ENCODE results near the gene WDR45B. TPM values are rescaled to one million over a fixed set of nuclear protein-coding genes. Genes with fewer than 3 reads are reported as not detected.

Gene WDR45B
- 67.0 and 75.7 TPM in 2 replicates for total RNA-seq

GRCh38 chr17:82648165-82648668 lies at the start of gene WDR45B:
TSS of gene WDR45B (minus strand) at chr17:82648444. CDS start at chr17:82648340, 104 bp downstream.

Other genes starting within 250 kb of the WDR45B start
- gene HEXD, start 230.1 kb downstream of the WDR45B start, total RNA-seq: 7.2 and 9.2 TPM in 2 replicates
- gene OGFOD3, start 229.9 kb downstream of the WDR45B start, total RNA-seq: 16.4 and 32.8 TPM in 2 replicates
- 50.5 and 60.0 TPM in 2 replicates for gene CYBC1, start 197.7 kb downstream of the WDR45B start, total RNA-seq
- gene NARF, start 189.7 kb downstream of the WDR45B start, total RNA-seq: 48.7 and 61.7 TPM in 2 replicates
- gene FOXK2, start 128.7 kb downstream of the WDR45B start, total RNA-seq: 30.6 and 41.6 TPM in 2 replicates
- gene RAB40B, start 50.3 kb upstream of the WDR45B start, total RNA-seq: 14.0 and 17.0 TPM in 2 replicates
- gene FN3KRP, start 68.3 kb upstream of the WDR45B start, total RNA-seq: 15.0 and 17.4 TPM in 2 replicates
- 0.99 and 1.1 TPM in 2 replicates for gene FN3K, start 87.2 kb upstream of the WDR45B start, total RNA-seq
- 55.4 and 95.8 TPM in 2 replicates for gene TBCD, start 103.6 kb upstream of the WDR45B start, total RNA-seq
- gene ZNF750, start 191.6 kb upstream of the WDR45B start, total RNA-seq: 26.7 and 33.1 TPM in 2 replicates

All from airway epithelial cell (primary cell).